Right lobe of liver (tissue), 6 donors: Measurements from ENCODE around the gene STRIT1. TPM values are rescaled to one million over a fixed set of nuclear protein-coding genes. Genes with fewer than 3 reads are reported as not detected.

Experiments used
- ATAC-seq, 4 donors: fragments of 200-7000 bp; cut with Tn5 transposase; one replicate each; pipeline ENCODE4 v1.9.1; 2020; ENCODE audit warnings: mild to moderate bottlenecking in 4 of 4, moderate library complexity in 4 of 4
- DNase-seq, 3 donors: peaks; one replicate each; pipeline ENCODE4 v3.0.0-alpha.2; 2020
- H3K27ac ChIP-seq, 3 donors: fragments of 200-600 bp; one replicate each; pipeline ENCODE4 v1.8.0; 2022
- H3K27me3 ChIP-seq, 2 donors: fragments of 200-600 bp; one replicate each; pipeline ENCODE4 v1.8.0; 2022
- H3K36me3 ChIP-seq, 4 donors: fragments of 200-600 bp; sonication (generic) in 1 of 4; one replicate each; pipeline versions ENCODE4 v1.5.1 to v1.8.0; 2017 to 2022; ENCODE audit warnings: control low read depth in 1 of 4
- H3K4me1 ChIP-seq, 4 donors: fragments of 200-600 bp; sonication (generic) in 1 of 4; one replicate each; pipeline versions ENCODE4 v1.5.1 to v1.8.0; 2017 to 2022; ENCODE audit warnings: control low read depth in 1 of 4
- H3K4me3 ChIP-seq, 3 donors: fragments of 200-600 bp; one replicate each; pipeline ENCODE4 v1.8.0; 2022
- H3K9me3 ChIP-seq, 4 donors: fragments of 200-600 bp; sonication (generic) in 1 of 4; one replicate each; pipeline versions ENCODE4 v1.5.1 to v1.8.0; 2017 to 2022; ENCODE audit warnings: control low read depth in 1 of 4
- CTCF ChIP-seq, 4 donors: fragments of 200-600 bp in 3 of 4; fragments of 450-650 bp in 1 of 4; IDR thresholded peaks; one replicate each; pipeline versions ENCODE4 v1.5.1 to v1.8.0; 2016 to 2022; ENCODE audit warnings: antibody characterized with exemption in 4 of 4, mild to moderate bottlenecking in 2 of 4
- POLR2A ChIP-seq: fragments of 450-650 bp; IDR thresholded peaks from one replicate; pipeline ENCODE4 v1.6.1; 2017; ENCODE audit warnings: antibody characterized with exemption, mild to moderate bottlenecking
- WGBS: methylation state at CpG from one replicate; pipeline ENCODE4 v1.1.6; 2018; ENCODE audit warnings: low coverage, low lambda C conversion rate; ENCODE audit not compliant: insufficient coverage; ENCODE audit errors: missing lambda C conversion rate; 5-methylcytosine and 5-hydroxymethylcytosine counted together
- intact Hi-C, 2 donors: fragments of 100-400 bp; cut with DNase I; formaldehyde crosslinking; loops; one replicate each; pipeline versions ENCODE4 v1.11.2 to v1.14.1; 2022
- total RNA-seq, 6 experiments: library from RNA; depleted of rRNA in 2 of 6; stranded (reverse); fragments of >200 nt in 2 of 6; fragmentation: NEBNext Ultra II Directional in 3 of 6; extraction: Animal tissue kit (Norgen Biotek cat#: 25700) in 3 of 6; gene quantifications; one replicate each; pipeline versions ENCODE4 v1.1.0 to v1.2.4, GENCODE V29; 2016 to 2023
- donor health status: DM: no; HTN: yes; CAD: no.
- donor health status: DM: no; HTN: no; CAD: no.
- donor health status: DM: no; HTN: no; CAD: no.
- donor health status: DM: no; HTN: yes; CAD: no.
- donor health status: DM: no; HTN: yes; CAD: no.

STRIT1 gene
- total RNA-seq, 6 experiments from 2014 or later, result 0.31 to 1.2 TPM; not detected in 4

GRCh38 chr3:155313300-155313699 is 19.8 kb upstream of the STRIT1 start:
- no peak for DNase-seq
- ATAC-seq, result no peak
- Histone ChIP-seq H3K4me3 (no peak overlapping the region), H3K9me3 (no peaks in the 10 kb centered on the region), H3K27me3 (no peaks in the 10 kb centered on the region), H3K4me1 (no peaks in the 10 kb centered on the region), H3K36me3 (no peaks in the 10 kb centered on the region), H3K27ac (no peak overlapping the region)
- intact Hi-C loops, result no loop called here
- TF ChIP-seq CTCF (IDR thresholded peaks at IDR 0.05), result no peak
- TF ChIP-seq POLR2A, result no peak

GRCh38 chr3:155312781-155313180 is 19.3 kb upstream of the STRIT1 start:
- H3K27me3 ChIP-seq, result no peaks in the 10 kb centered on the region
- intact Hi-C loops, result no loop called here
- no peak overlapping the region for H3K4me3 ChIP-seq
- H3K9me3 ChIP-seq, result no peaks in the 10 kb centered on the region
- WGBS, result 26% methylated on average over 2 of the region's 2 CpGs
- DNase-seq (no peak), ATAC-seq (no peak)
- no peaks in the 10 kb centered on the region for H3K4me1 ChIP-seq
- TF ChIP-seq CTCF (IDR thresholded peaks at IDR 0.05) (no peak), POLR2A (no peak)
- no peak overlapping the region for H3K27ac ChIP-seq
- no peaks in the 10 kb centered on the region for H3K36me3 ChIP-seq

- ATAC-seq, result peak in 1 of 4 donors; percentile 25
- Histone ChIP-seq H3K27ac (no peak overlapping the region), H3K9me3 (no peaks in the 10 kb centered on the region), H3K27me3 (no peaks in the 10 kb centered on the region), H3K36me3 (no peaks in the 10 kb centered on the region), H3K4me1 (no peaks in the 10 kb centered on the region), H3K4me3 (no peak overlapping the region)
- TF ChIP-seq POLR2A (no peak), CTCF (IDR thresholded peaks at IDR 0.05) (no peak)
- 82% methylated on average over 21 of the region's 28 CpGs for WGBS
- intact Hi-C loops, result no loop called here
- DNase-seq, result no peak
Observed at GRCh38 chr3:155309581-155309980, 16.1 kb upstream of the STRIT1 start.

GRCh38 chr3:155308831-155309230 is 15.3 kb upstream of the STRIT1 start:
- no peak for DNase-seq
- ATAC-seq, result no peak
- intact Hi-C loops, result no loop called here
- Histone ChIP-seq H3K27ac (no peak overlapping the region), H3K9me3 (no peaks in the 10 kb centered on the region), H3K27me3 (no peaks in the 10 kb centered on the region), H3K4me1 (no peaks in the 10 kb centered on the region), H3K4me3 (no peak overlapping the region), H3K36me3 (no peaks in the 10 kb centered on the region)
- WGBS, result 66% methylated on average over 9 of the region's 9 CpGs
- TF ChIP-seq POLR2A, result no peak
- TF ChIP-seq CTCF (IDR thresholded peaks at IDR 0.05), result no peak

- no peaks in the 10 kb centered on the region for H3K9me3 ChIP-seq
- H3K27me3 ChIP-seq, result no peaks in the 10 kb centered on the region
- DNase-seq (no peak), ATAC-seq (no peak)
- no peak overlapping the region for H3K4me3 ChIP-seq
- H3K36me3 ChIP-seq, result no peaks in the 10 kb centered on the region
- no peak overlapping the region for H3K27ac ChIP-seq
- H3K4me1 ChIP-seq, result peaks cover 0 to 13% (median 0%) of the 10 kb centered on the region in 4 donors
- WGBS, result 83% methylated on average over 7 of the region's 7 CpGs
- intact Hi-C loops, result no loop called here
- TF ChIP-seq POLR2A, result no peak
- no peak for TF ChIP-seq CTCF (IDR thresholded peaks at IDR 0.05)
Observed at GRCh38 chr3:155307183-155307582, 13.7 kb upstream of the STRIT1 start.
